ENCODE results near the gene MYPN. TPM values are rescaled to one million over a fixed set of nuclear protein-coding genes. Genes with fewer than 3 reads are reported as not detected.

MYPN gene
- total RNA-seq, 2 experiments from 2014 or later = not detected

DNA sequence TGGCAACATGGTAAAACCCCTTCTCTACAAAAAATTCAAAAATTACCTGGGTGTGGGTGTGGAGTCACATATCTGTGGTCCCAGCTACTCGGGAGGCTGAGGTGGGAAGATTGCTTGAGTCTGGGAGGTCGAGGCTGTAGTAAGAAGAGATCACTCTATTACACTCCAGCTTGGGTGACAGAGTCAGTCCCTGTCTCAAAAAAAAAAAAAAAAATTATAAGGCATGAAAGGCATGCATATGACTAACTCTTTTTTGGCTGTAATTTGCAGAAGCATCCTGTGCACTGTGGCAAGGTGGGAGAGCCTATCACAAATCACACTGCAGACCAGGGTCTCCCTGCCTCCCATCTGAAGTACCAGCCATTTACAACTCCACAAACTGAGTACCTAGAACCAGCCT is 14.1 kb upstream of the MYPN start:
- CTCF ChIA-PET = no interaction called here

GRCh38 chr10:68096913-68097516 is 12.3 kb upstream of the MYPN start:
- H3K4me1 Mint-ChIP-seq (ENCODE audit: low read depth) = no peaks in the 10 kb centered on the region
- no peak for ATAC-seq (ENCODE audit: poor library complexity)

More for the DNA sequence above, 14.1 kb upstream of the MYPN start:
- TF ChIP-seq, protein P1, sequence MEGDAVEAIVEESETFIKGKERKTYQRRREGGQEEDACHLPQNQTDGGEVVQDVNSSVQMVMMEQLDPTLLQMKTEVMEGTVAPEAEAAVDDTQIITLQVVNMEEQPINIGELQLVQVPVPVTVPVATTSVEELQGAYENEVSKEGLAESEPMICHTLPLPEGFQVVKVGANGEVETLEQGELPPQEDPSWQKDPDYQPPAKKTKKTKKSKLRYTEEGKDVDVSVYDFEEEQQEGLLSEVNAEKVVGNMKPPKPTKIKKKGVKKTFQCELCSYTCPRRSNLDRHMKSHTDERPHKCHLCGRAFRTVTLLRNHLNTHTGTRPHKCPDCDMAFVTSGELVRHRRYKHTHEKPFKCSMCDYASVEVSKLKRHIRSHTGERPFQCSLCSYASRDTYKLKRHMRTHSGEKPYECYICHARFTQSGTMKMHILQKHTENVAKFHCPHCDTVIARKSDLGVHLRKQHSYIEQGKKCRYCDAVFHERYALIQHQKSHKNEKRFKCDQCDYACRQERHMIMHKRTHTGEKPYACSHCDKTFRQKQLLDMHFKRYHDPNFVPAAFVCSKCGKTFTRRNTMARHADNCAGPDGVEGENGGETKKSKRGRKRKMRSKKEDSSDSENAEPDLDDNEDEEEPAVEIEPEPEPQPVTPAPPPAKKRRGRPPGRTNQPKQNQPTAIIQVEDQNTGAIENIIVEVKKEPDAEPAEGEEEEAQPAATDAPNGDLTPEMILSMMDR (IDR thresholded peaks at IDR 0.05) = no peak
- Mint-ChIP-seq H3K4me1 (ENCODE audit: low read depth) (no peaks in the 10 kb centered on the region), H3K27me3 (no peaks in the 10 kb centered on the region), H3K9me3 (no peaks in the 10 kb centered on the region), H3K36me3 (ENCODE audit: low read depth) (no peaks in the 10 kb centered on the region), H3K4me3 (no peak overlapping the region), H3K27ac (no peak overlapping the region)
- Histone ChIP-seq H3K9me3 (ENCODE audit: control insufficient read depth in 1 of 2, insufficient read depth in 1 of 2, low read length in 2 of 2) (no peaks in the 10 kb centered on the region), H3K27ac (ENCODE audit: low read depth in 1 of 2, low read length in 2 of 2) (no peak overlapping the region), H3K36me3 (ENCODE audit: insufficient read depth, low read length) (no peaks in the 10 kb centered on the region), H3K4me3 (ENCODE audit: low read length) (no peak overlapping the region), H3K27me3 (ENCODE audit: control insufficient read depth in 1 of 2, insufficient read depth in 2 of 2, low read length in 2 of 2) (no peaks in the 10 kb centered on the region), H3K4me1 (ENCODE audit: insufficient read depth, low read length) (no peaks in the 10 kb centered on the region)
- POLR2A ChIA-PET = no interaction called here
- intact Hi-C loops (cut with DNase I, micrococcal nuclease) = no loop called here
- ATAC-seq (ENCODE audit: poor library complexity) (no peak), DNase-seq (no peak)

DNA sequence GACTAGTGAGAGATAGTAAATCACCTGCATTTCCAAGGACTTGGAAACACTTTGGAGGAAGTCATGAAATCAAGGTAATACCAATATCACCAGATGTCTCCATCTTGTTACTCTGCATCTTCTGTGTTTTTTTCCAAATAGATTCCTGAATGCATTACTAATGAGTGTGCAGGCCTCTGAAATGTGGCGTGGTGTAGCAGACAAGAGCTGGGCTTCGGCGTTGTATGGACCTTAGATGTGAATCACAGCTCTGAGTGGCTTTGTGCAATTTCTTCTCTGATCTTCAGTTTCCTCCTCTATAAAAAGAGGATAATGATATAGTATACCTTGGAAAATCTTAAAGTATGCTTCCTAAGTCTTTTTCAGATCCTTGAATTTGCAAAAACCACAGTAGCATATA is 9.6 kb upstream of the MYPN start:
- no peak overlapping the region for H3K27ac ChIP-seq (ENCODE audit: low read depth in 1 of 2, low read length in 2 of 2)
- no peaks in the 10 kb centered on the region for H3K4me1 Mint-ChIP-seq (ENCODE audit: low read depth)
- POLR2A ChIA-PET = no interaction called here
- no peaks in the 10 kb centered on the region for H3K36me3 Mint-ChIP-seq (ENCODE audit: low read depth)
- no peaks in the 10 kb centered on the region for H3K27me3 ChIP-seq (ENCODE audit: control insufficient read depth in 1 of 2, insufficient read depth in 2 of 2, low read length in 2 of 2)
- H3K4me1 ChIP-seq (ENCODE audit: insufficient read depth, low read length) = no peaks in the 10 kb centered on the region
- H3K9me3 Mint-ChIP-seq = no peaks in the 10 kb centered on the region
- intact Hi-C loops (cut with DNase I, micrococcal nuclease) = no loop called here
- H3K36me3 ChIP-seq (ENCODE audit: insufficient read depth, low read length) = no peaks in the 10 kb centered on the region
- H3K4me3 Mint-ChIP-seq = no peak overlapping the region
- no peak for DNase-seq
- H3K27me3 Mint-ChIP-seq = no peaks in the 10 kb centered on the region
- CTCF ChIA-PET = no interaction called here
- H3K4me3 ChIP-seq (ENCODE audit: low read length) = no peak overlapping the region
- no peak overlapping the region for H3K27ac Mint-ChIP-seq
- ATAC-seq (ENCODE audit: poor library complexity) = no peak
- no peaks in the 10 kb centered on the region for H3K9me3 ChIP-seq (ENCODE audit: control insufficient read depth in 1 of 2, insufficient read depth in 1 of 2, low read length in 2 of 2)
- TF ChIP-seq, protein P1 (IDR thresholded peaks at IDR 0.05) = no peak

More at GRCh38 chr10:68096913-68097516, 12.3 kb upstream of the MYPN start:
- no peak for DNase-seq
- Mint-ChIP-seq H3K4me3 (no peak overlapping the region), H3K9me3 (no peaks in the 10 kb centered on the region), H3K27ac (no peak overlapping the region), H3K27me3 (no peaks in the 10 kb centered on the region), H3K36me3 (ENCODE audit: low read depth) (no peaks in the 10 kb centered on the region)
- no peak overlapping the region for H3K4me3 ChIP-seq (ENCODE audit: low read length)
- H3K4me1 ChIP-seq (ENCODE audit: insufficient read depth, low read length) = no peaks in the 10 kb centered on the region
- intact Hi-C loops (cut with DNase I, micrococcal nuclease) = no loop called here
- H3K27me3 ChIP-seq (ENCODE audit: control insufficient read depth in 1 of 2, insufficient read depth in 2 of 2, low read length in 2 of 2) = no peaks in the 10 kb centered on the region
- CTCF ChIA-PET = interaction anchor here (0.6 kb wide), 1 partner anchor 10 kb away, joined by 3 read pairs; no protein-coding TSS in a partner anchor
- H3K27ac ChIP-seq (ENCODE audit: low read depth in 1 of 2, low read length in 2 of 2) = no peak overlapping the region
- POLR2A ChIA-PET = no interaction called here
- no peaks in the 10 kb centered on the region for H3K36me3 ChIP-seq (ENCODE audit: insufficient read depth, low read length)
- TF ChIP-seq, protein P1 (IDR thresholded peaks at IDR 0.05) = no peak
- H3K9me3 ChIP-seq (ENCODE audit: control insufficient read depth in 1 of 2, insufficient read depth in 1 of 2, low read length in 2 of 2) = no peaks in the 10 kb centered on the region

Measured in CD4-positive, alpha-beta T cell (primary cell).